HFFc6 (cell line): ENCODE results near the gene ZNF248. TPM values are rescaled to one million over a fixed set of nuclear protein-coding genes. Genes with fewer than 3 reads are reported as not detected.

Source experiments
- DNase-seq: peaks from one replicate; pipeline ENCODE4 v3.0.0-alpha.2; 2018
- H3K27ac Mint-ChIP-seq: 2 replicates; pipeline ENCODE4 v1.8.0; 2020; ENCODE audit warnings: mild to moderate bottlenecking, mixed read lengths
- H3K27me3 Mint-ChIP-seq: 2 replicates; pipeline ENCODE4 v1.8.0; 2021; ENCODE audit warnings: mild to moderate bottlenecking, moderate library complexity, mixed read lengths; ENCODE audit not compliant: insufficient read depth
- H3K36me3 Mint-ChIP-seq: 2 replicates; pipeline ENCODE4 v1.8.0; 2021; ENCODE audit warnings: low read depth, mixed read lengths
- H3K4me1 Mint-ChIP-seq: 2 replicates; pipeline ENCODE4 v1.8.0; 2020; ENCODE audit warnings: low read depth, mixed read lengths
- H3K4me3 Mint-ChIP-seq: 2 replicates; pipeline ENCODE4 v1.8.0; 2020; ENCODE audit warnings: mild to moderate bottlenecking, moderate library complexity, mixed read lengths
- H3K9me3 Mint-ChIP-seq: 2 replicates; pipeline ENCODE4 v1.8.0; 2020; ENCODE audit warnings: mild to moderate bottlenecking, mixed read lengths
- total RNA-seq, 6 experiments: library from RNA; stranded (reverse); fragmentation: NEBNext Ultra II Directional; extraction: Animal tissue kit (Norgen Biotek cat#: 25700); gene quantifications; 2 replicates in 1 of 6; 3 replicates in 5 of 6; pipeline ENCODE4 v1.2.3, GENCODE V29; 2021
- TF ChIP-seq, protein P1 (sequence below): fragments of 200-600 bp; sonication (generic); IDR thresholded peaks from 2 replicates; pipeline ENCODE4 v1.5.0; 2021; ENCODE audit warnings: antibody characterized with exemption, mild to moderate bottlenecking

The ZNF248 gene
- total RNA-seq, 6 experiments from 2014 or later = 3.9 to 6.3 (median 5.2) TPM

- Mint-ChIP-seq H3K4me1 (peaks cover 48% of the 10 kb centered on the region), H3K9me3 (peaks cover 8% of the 10 kb centered on the region), H3K36me3 (peaks cover 6% of the 10 kb centered on the region), H3K27ac (peak overlapping the region; percentile 7; the same call in 1 of the 2 replicates), H3K4me3 (peak overlapping the region; percentile 96), H3K27me3 (peaks cover 1% of the 10 kb centered on the region; the same call in 1 of the 2 replicates)
- DNase-seq = no peak
- TF ChIP-seq, protein P1, sequence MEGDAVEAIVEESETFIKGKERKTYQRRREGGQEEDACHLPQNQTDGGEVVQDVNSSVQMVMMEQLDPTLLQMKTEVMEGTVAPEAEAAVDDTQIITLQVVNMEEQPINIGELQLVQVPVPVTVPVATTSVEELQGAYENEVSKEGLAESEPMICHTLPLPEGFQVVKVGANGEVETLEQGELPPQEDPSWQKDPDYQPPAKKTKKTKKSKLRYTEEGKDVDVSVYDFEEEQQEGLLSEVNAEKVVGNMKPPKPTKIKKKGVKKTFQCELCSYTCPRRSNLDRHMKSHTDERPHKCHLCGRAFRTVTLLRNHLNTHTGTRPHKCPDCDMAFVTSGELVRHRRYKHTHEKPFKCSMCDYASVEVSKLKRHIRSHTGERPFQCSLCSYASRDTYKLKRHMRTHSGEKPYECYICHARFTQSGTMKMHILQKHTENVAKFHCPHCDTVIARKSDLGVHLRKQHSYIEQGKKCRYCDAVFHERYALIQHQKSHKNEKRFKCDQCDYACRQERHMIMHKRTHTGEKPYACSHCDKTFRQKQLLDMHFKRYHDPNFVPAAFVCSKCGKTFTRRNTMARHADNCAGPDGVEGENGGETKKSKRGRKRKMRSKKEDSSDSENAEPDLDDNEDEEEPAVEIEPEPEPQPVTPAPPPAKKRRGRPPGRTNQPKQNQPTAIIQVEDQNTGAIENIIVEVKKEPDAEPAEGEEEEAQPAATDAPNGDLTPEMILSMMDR = no peak
Measured at GRCh38 chr10:37855636-37856035, 1.8 kb downstream of the ZNF248 start.

GRCh38 chr10:37854626-37855025 is 2.8 kb downstream of the ZNF248 start:
- Mint-ChIP-seq H3K4me3 (peak overlapping the region; percentile 96; the same call in 1 of the 2 replicates), H3K9me3 (no peaks in the 10 kb centered on the region), H3K4me1 (peaks cover 42% of the 10 kb centered on the region), H3K36me3 (no peaks in the 10 kb centered on the region), H3K27ac (no peak overlapping the region), H3K27me3 (peaks cover 1% of the 10 kb centered on the region; the same call in 1 of the 2 replicates)
- TF ChIP-seq, protein P1 = no peak
- no peak for DNase-seq

DNA sequence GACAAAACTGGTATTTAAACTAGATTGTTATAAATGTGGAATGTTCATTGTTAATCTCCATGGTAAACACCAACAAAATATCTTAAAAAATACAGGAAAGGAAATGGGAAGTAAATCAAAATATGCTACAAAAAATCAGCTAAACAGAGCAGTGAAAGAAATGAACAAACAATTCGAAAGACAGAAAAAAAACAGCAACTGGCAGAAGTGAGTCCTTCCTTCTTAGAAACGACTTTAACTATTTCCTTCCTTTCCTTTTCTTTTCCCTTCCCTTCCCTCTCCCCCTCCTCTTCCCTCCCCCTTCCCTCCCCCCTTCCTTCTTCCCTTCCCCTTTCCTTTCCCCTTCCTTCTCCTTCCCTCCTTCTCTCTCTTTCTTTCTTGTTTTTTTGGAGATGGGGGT is 12.8 kb downstream of the ZNF248 start:
- DNase-seq = no peak
- peaks cover 27% of the 10 kb centered on the region for H3K36me3 Mint-ChIP-seq

DNA sequence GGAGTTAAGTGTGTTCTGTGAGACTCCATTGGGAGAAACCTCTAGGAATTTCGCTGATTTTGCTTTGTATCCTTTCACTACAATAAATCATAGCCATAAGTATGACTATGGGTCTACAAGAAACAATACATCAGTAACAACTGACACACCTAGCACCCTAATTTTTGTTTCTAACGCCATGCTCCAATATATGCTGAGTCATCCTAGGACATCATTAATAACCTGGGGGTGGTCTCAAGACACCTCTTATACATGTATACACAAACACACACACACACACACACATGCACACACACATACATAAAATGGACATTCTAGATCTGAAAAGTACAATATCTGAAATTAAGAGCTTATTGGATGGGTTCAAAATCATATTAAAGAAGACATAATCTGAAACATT is 18.2 kb downstream of the ZNF248 start:
- H3K27me3 Mint-ChIP-seq = no peaks in the 10 kb centered on the region
- H3K36me3 Mint-ChIP-seq = peaks cover 57% of the 10 kb centered on the region
- no peak overlapping the region for H3K4me3 Mint-ChIP-seq

More for the DNA sequence above, 12.8 kb downstream of the ZNF248 start:
- H3K27me3 Mint-ChIP-seq = no peaks in the 10 kb centered on the region
- no peak overlapping the region for H3K27ac Mint-ChIP-seq
- no peaks in the 10 kb centered on the region for H3K9me3 Mint-ChIP-seq
- no peak overlapping the region for H3K4me3 Mint-ChIP-seq
- no peaks in the 10 kb centered on the region for H3K4me1 Mint-ChIP-seq
- TF ChIP-seq, protein P1 = no peak

DNA sequence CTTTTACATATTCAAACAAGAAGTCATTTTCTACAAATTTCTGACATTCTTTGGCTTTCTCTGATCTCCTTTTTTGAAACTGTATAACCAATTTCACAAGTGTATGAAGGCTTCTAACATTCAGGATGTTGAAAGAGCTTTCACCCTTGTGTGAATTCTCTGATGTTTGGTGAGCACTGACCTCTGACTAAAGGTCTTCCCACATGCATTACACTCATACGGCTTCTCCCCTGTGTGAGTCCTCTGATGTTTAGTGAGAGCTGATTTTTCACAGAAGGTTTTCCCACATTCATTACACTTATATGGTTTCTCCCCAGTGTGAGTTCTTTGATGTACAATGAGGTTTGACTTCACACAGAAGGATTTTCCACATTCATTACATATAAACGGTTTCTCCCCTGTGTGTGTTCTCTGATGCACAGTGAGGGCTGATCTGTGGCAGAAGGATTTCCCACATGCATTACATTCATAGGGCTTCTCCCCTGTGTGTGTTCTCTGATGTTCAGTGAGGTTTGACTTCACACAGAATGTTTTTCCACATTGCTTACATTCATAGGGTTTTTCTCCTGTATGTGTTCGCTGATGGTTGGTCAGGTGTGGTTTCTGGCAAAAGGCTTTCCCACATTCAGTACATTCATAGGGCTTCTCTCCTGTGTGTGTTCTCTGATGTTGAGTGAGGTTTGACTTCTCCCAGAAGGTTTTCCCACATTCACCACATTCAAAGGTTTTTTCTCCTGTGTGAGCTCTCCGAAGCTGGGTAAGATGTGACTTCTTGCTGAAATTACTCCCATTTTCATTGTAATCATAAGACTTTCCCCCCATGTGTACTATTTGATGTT is 25.7 kb downstream of the ZNF248 start:
- TF ChIP-seq, protein P1 = no peak
- Mint-ChIP-seq H3K27me3 (no peaks in the 10 kb centered on the region; the same call in 1 of the 2 replicates), H3K9me3 (peaks cover 65% of the 10 kb centered on the region), H3K4me3 (no peak overlapping the region), H3K36me3 (peaks cover 97% of the 10 kb centered on the region), H3K4me1 (no peaks in the 10 kb centered on the region), H3K27ac (no peak overlapping the region)
- DNase-seq = no peak

More for the DNA sequence above, 18.2 kb downstream of the ZNF248 start:
- DNase-seq = no peak
- TF ChIP-seq, protein P1 = no peak
- H3K9me3 Mint-ChIP-seq = peaks cover 15% of the 10 kb centered on the region
- no peaks in the 10 kb centered on the region for H3K4me1 Mint-ChIP-seq
- H3K27ac Mint-ChIP-seq = no peak overlapping the region
